ENCODE measurements around the gene STAT4. TPM values are rescaled to one million over a fixed set of nuclear protein-coding genes. Genes with fewer than 3 reads are reported as not detected.

STAT4 gene
- polyA plus RNA-seq, 1 donor (not counting 4 experiments of a cell fraction or from before 2014, with no cell fraction given): 2.0 TPM

DNA sequence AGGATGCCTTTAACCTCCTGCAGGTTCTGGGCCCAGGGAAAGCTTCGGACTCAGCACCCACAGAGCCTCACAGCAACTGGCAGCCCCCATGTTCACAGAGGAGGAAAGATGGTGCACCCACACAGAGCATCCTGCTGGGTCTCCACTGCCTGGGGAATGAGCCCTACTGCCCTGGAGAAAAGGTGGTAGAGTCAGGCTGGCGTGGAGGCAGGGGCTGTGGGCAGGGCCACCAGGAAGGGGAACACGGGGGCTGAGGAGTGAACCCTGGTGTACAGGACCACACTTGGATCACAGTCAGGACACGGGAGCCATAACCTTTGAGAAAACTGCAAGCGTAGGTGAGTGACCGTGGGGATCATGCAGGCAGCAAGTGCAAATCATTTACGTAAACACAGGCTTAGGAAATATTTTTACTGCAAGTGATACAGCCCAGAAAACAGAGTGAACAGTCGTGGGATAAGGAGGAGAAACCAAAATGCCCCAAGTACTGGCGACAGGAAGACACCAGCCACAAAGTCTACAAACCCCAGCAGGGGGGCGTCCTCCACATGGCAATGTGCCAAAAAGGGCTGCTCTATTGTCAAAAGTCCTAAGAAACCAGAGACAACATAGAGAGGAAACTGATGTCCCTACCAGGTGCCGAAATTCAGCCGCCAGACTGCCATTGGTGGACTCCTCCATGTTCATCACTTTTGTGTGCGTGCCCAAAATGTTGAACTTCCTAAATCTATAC, 164.4 kb downstream of the STAT4 start:
- Histone ChIP-seq H3K79me2 (ENCODE audit: control insufficient read depth, insufficient read depth, low read length) (no peaks in the 10 kb centered on the region), H3K4me2 (ENCODE audit: control insufficient read depth, extremely low read depth, insufficient read depth, low read depth, low read length) (no peak overlapping the region), H4K20me1 (ENCODE audit: control insufficient read depth, extremely low read depth, insufficient read depth, low read length) (no peaks in the 10 kb centered on the region), H3K9me1 (ENCODE audit: control insufficient read depth, extremely low read depth, insufficient read depth, low read length) (no peaks in the 10 kb centered on the region), H3K4me1 (ENCODE audit: control insufficient read depth, extremely low read depth, insufficient read depth, low read length) (peaks cover 13% of the 10 kb centered on the region), H3K4me3 (ENCODE audit: control insufficient read depth in 2 of 3, extremely low read depth in 1 of 3, insufficient read depth in 2 of 3, low read depth in 1 of 3, low read length in 3 of 3) (no peak overlapping the region), H2AFZ (ENCODE audit: control insufficient read depth, low read length) (no peak overlapping the region), H3K36me3 (ENCODE audit: control insufficient read depth in 2 of 2, extremely low read depth in 1 of 2, insufficient read depth in 2 of 2, low read length in 2 of 2) (peaks cover 34 to 61% of the 10 kb centered on the region in 2 experiments), H3K27ac (ENCODE audit: control insufficient read depth, insufficient read depth, low read length) (no peak overlapping the region), H3K9me3 (ENCODE audit: control insufficient read depth, low read depth, low read length) (no peaks in the 10 kb centered on the region), H3K9ac (ENCODE audit: control insufficient read depth, extremely low read depth, insufficient read depth, low read length) (no peak overlapping the region), H3K27me3 (ENCODE audit: control insufficient read depth, extremely low read depth, insufficient read depth, low read length) (no peaks in the 10 kb centered on the region)
- FAIRE-seq (no peak), DNase-seq (ENCODE audit: low read depth, low spot score) (no peak)
- no peak for TF ChIP-seq EZH2 (IDR thresholded peaks at IDR 0.05; ENCODE audit: low read length)
- TF ChIP-seq, protein P1, sequence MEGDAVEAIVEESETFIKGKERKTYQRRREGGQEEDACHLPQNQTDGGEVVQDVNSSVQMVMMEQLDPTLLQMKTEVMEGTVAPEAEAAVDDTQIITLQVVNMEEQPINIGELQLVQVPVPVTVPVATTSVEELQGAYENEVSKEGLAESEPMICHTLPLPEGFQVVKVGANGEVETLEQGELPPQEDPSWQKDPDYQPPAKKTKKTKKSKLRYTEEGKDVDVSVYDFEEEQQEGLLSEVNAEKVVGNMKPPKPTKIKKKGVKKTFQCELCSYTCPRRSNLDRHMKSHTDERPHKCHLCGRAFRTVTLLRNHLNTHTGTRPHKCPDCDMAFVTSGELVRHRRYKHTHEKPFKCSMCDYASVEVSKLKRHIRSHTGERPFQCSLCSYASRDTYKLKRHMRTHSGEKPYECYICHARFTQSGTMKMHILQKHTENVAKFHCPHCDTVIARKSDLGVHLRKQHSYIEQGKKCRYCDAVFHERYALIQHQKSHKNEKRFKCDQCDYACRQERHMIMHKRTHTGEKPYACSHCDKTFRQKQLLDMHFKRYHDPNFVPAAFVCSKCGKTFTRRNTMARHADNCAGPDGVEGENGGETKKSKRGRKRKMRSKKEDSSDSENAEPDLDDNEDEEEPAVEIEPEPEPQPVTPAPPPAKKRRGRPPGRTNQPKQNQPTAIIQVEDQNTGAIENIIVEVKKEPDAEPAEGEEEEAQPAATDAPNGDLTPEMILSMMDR (optimal IDR thresholded peaks at IDR 0.05 in 1 of 3, IDR thresholded peaks at IDR 0.05 in 1 of 3, conservative IDR thresholded peaks at IDR 0.05 in 1 of 3; ENCODE audit: extremely low read depth in 1 of 3, insufficient read depth in 2 of 3, low read length in 3 of 3): no peak
- dilution Hi-C loops (cut with MboI; ENCODE audit: extremely low pct_ligation_motif_present, low sequenced_read_pairs): no loop called here

DNA sequence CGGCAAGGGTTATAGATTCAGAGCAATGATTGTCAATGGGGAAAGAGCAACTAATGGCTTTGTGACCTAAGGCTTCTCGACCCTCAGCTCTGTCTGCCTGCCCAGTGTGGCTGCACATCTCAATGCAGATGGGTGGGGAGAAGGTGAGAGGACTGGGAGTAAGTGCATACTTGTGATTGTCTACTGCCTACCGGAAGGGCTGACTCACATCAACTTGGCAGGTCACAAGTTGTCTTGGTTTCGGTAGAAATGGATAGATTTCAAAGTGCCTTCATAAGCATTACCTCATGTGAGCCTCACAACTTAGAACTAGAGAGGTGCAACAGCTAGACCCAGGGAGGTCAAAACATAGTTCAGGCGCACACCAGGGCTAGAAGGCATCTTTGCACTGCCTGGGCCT, 166.2 kb downstream of the STAT4 start:
- H3K9me1 ChIP-seq (ENCODE audit: control insufficient read depth, extremely low read depth, insufficient read depth, low read length): no peaks in the 10 kb centered on the region
- H3K79me2 ChIP-seq (ENCODE audit: control insufficient read depth, insufficient read depth, low read length): no peaks in the 10 kb centered on the region
- no peak overlapping the region for H3K4me3 ChIP-seq (ENCODE audit: control insufficient read depth in 2 of 3, extremely low read depth in 1 of 3, insufficient read depth in 2 of 3, low read depth in 1 of 3, low read length in 3 of 3)
- H4K20me1 ChIP-seq (ENCODE audit: control insufficient read depth, extremely low read depth, insufficient read depth, low read length): no peaks in the 10 kb centered on the region
- peak; percentile 92 for FAIRE-seq
- dilution Hi-C loops (cut with MboI; ENCODE audit: extremely low pct_ligation_motif_present, low sequenced_read_pairs): no loop called here
- H3K27ac ChIP-seq (ENCODE audit: control insufficient read depth, insufficient read depth, low read length): peak overlapping the region; percentile 64
- H2AFZ ChIP-seq (ENCODE audit: control insufficient read depth, low read length): no peak overlapping the region
- H3K9ac ChIP-seq (ENCODE audit: control insufficient read depth, extremely low read depth, insufficient read depth, low read length): peak overlapping the region; percentile 22
- H3K9me3 ChIP-seq (ENCODE audit: control insufficient read depth, low read depth, low read length): no peaks in the 10 kb centered on the region
- H3K27me3 ChIP-seq (ENCODE audit: control insufficient read depth, extremely low read depth, insufficient read depth, low read length): no peaks in the 10 kb centered on the region
- peak overlapping the region; percentile 20 for H3K4me2 ChIP-seq (ENCODE audit: control insufficient read depth, extremely low read depth, insufficient read depth, low read depth, low read length)
- no peak for DNase-seq (ENCODE audit: low read depth, low spot score)
- peaks cover 13% of the 10 kb centered on the region for H3K4me1 ChIP-seq (ENCODE audit: control insufficient read depth, extremely low read depth, insufficient read depth, low read length)
- peaks cover 45 to 61% of the 10 kb centered on the region in 2 experiments for H3K36me3 ChIP-seq (ENCODE audit: control insufficient read depth in 2 of 2, extremely low read depth in 1 of 2, insufficient read depth in 2 of 2, low read length in 2 of 2)
- TF ChIP-seq, protein P1 (optimal IDR thresholded peaks at IDR 0.05 in 1 of 3, IDR thresholded peaks at IDR 0.05 in 1 of 3, conservative IDR thresholded peaks at IDR 0.05 in 1 of 3; ENCODE audit: extremely low read depth in 1 of 3, insufficient read depth in 2 of 3, low read length in 3 of 3): no peak
- no peak for TF ChIP-seq EZH2 (IDR thresholded peaks at IDR 0.05; ENCODE audit: low read length)

All from keratinocyte (primary cell).